Adrenal gland (tissue), 12 donors: ENCODE results near the gene GPR3. TPM values are rescaled to one million over a fixed set of nuclear protein-coding genes. Genes with fewer than 3 reads are reported as not detected.

Experiments used
- DNase-seq, 7 donors: peaks; one replicate each; pipeline ENCODE4 v3.0.0-alpha.2; 2019 to 2020
- H3K27ac ChIP-seq, 5 donors: fragments of 200-600 bp; sonication (generic) in 4 of 5; 1 replicate in 3 of 5; 2 replicates in 2 of 5; pipeline versions ENCODE4 v1.5.1 to v1.8.0; 2016 to 2020; ENCODE audit warnings: mild to moderate bottlenecking in 1 of 5
- H3K27me3 ChIP-seq: fragments of 200-600 bp; 2 replicates; pipeline ENCODE4 v1.8.0; 2021
- H3K36me3 ChIP-seq, 2 donors: fragments of 200-600 bp; replicated peaks in 1 of 2; 1 replicate in 1 of 2; 2 replicates in 1 of 2; pipeline versions ENCODE4 v1.5.1 to v1.8.0; 2018 to 2022
- H3K4me1 ChIP-seq, 2 donors: fragments of 200-600 bp; replicated peaks in 1 of 2; 1 replicate in 1 of 2; 2 replicates in 1 of 2; pipeline versions ENCODE4 v1.5.1 to v1.8.0; 2018 to 2021
- H3K4me3 ChIP-seq, 4 donors: fragments of 200-600 bp; sonication (generic) in 3 of 4; one replicate each; pipeline ENCODE4 v1.5.1; 2016 to 2018
- H3K9me3 ChIP-seq, 3 donors: fragments of 200-600 bp; sonication (generic) in 1 of 3; replicated peaks in 1 of 3; 1 replicate in 2 of 3; 2 replicates in 1 of 3; pipeline versions ENCODE4 v1.5.1 to v1.8.0; 2016 to 2021
- CTCF ChIP-seq, 6 experiments: fragments of 450-650 bp in 4 of 6; fragments of 200-600 bp in 2 of 6; sonication (generic) in 1 of 6; IDR thresholded peaks; 1 replicate in 5 of 6; 2 replicates in 1 of 6; pipeline versions ENCODE4 v1.5.1 to v1.8.0; 2016 to 2021; ENCODE audit warnings: antibody characterized with exemption in 6 of 6, mild to moderate bottlenecking in 2 of 6, moderate library complexity in 1 of 6
- POLR2A ChIP-seq, 2 donors: fragments of 450-650 bp; IDR thresholded peaks; one replicate each; pipeline ENCODE4 v1.6.1; 2017; ENCODE audit warnings: antibody characterized with exemption in 2 of 2, mild to moderate bottlenecking in 2 of 2, moderate library complexity in 1 of 2
- WGBS, 4 donors: extraction: QIAGEN DNeasy Blood & Tissue Kit in 2 of 4; methylation state at CpG; one replicate each; pipeline versions ENCODE4 v1.1.5 to v1.1.7; 2013 to 2017; 5-methylcytosine and 5-hydroxymethylcytosine counted together
- intact Hi-C, 2 donors: fragments of 100-400 bp; cut with DNase I; formaldehyde crosslinking; loops; one replicate each; pipeline versions ENCODE4 v1.14.1 to v1.15.0; 2022 to 2023
- polyA plus RNA-seq, 3 donors: library from polyadenylated mRNA; stranded (reverse); fragments of 200-250 nt in 2 of 3; fragments of 350-450 nt in 1 of 3; fragmentation: Illumina TruSeq in 1 of 3; extraction: RNeasy Lipid Tissue Mini Kit (QIAGEN cat#74804) in 1 of 3; gene quantifications; one replicate each; pipeline ENCODE4 v1.2.3, GENCODE V29; 2013 to 2014
- total RNA-seq, 9 donors: library from RNA; depleted of rRNA in 4 of 9; stranded (reverse); fragments of >200 nt in 4 of 9; fragments of 120-200 nt in 1 of 9; fragmentation: NEBNext Ultra II Directional in 1 of 9; extraction: Animal tissue kit (Norgen Biotek cat#: 25700) in 1 of 9; gene quantifications; one replicate each; pipeline versions ENCODE4 v1.1.0 to v1.2.4, GENCODE V29; 2013 to 2023
- donor health status: healthy with polysubstance abuse.
- donor health status: Bipolar disorder and iron deficiency.
- donor health status: DM: yes; HTN: yes; CAD: no.
- donor health status: DM: no; HTN: no; CAD: no.
- donor health status: DM: no; HTN: no; CAD: no.
- donor health status: DM: yes; HTN: yes; CAD: no.

The GPR3 gene
- total and polyA plus RNA-seq, 12 donors: 0.17 to 2.0 (median 0.64) TPM; not detected in 5

DNA sequence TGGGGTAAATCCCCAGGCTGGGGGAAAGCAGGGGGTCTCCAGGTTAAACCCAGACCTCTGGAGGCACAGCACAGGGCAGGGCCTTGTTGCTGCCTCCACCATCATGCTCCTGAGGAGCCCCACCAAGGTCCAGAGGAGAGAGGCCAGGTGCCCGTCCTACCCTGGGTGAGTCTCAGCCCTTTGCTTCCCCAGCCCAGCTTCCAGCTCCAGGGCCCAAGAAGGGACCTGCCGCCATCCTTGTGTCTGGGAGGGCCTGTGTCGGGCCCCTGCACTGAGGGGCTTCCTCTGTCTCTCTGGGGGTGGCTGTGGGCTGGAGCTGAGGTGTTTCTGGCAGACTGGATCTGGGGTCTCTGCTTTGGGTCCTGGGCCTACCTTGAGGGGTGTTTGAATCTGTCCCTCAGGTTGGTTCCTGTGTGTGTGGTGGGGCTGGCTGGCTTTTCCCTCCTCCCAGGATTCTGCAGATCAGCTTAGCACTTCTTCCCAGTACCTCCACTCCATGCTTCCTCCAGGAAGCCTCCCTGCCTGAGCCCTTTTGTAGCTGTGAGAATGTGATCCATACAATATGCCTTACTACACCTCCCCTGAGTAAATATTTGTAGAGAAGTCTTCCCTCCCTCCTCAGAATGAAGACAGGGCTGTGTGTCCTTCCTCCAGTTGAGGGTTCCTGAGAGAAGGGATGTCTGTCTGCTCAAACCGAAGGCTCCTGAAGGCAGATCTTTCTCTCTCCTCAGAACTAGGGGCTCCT, 6.2 kb downstream of the GPR3 start:
- no peak for DNase-seq
- WGBS, 4 donors: 31 to 79% (median 64%) methylated on average over 1 to 4 of the region's 4 CpGs
- Histone ChIP-seq H3K27ac (no peak overlapping the region), H3K9me3 (no peaks in the 10 kb centered on the region), H3K4me3 (no peak overlapping the region), H3K36me3 (no peaks in the 10 kb centered on the region), H3K27me3 (no peaks in the 10 kb centered on the region), H3K4me1 (peaks cover 15 to 24% of the 10 kb centered on the region in 2 donors)
- intact Hi-C loops: loop anchor here (5.0 to 10.0 kb wide), 2 partner anchors 204 to 266 kb away; partner anchors contain the start of gene AHDC1 (in 1 of the 2)
- no peak for TF ChIP-seq CTCF (IDR thresholded peaks at IDR 0.05)
- TF ChIP-seq POLR2A (IDR thresholded peaks at IDR 0.05): no peak

- Histone ChIP-seq H3K27me3 (no peaks in the 10 kb centered on the region), H3K4me3 (no peak overlapping the region), H3K27ac (no peak overlapping the region), H3K4me1 (peaks cover 15 to 33% of the 10 kb centered on the region in 2 donors), H3K9me3 (no peaks in the 10 kb centered on the region), H3K36me3 (no peaks in the 10 kb centered on the region)
- intact Hi-C loops: loop anchor here (5.0 to 10.0 kb wide), 3 partner anchors 155 to 265 kb away; partner anchors contain the start of gene AHDC1 (in 1 of the 2)
- DNase-seq: peak in 1 of 7 donors; percentile 35
- WGBS, 4 donors: 37 to 55% (median 44%) methylated on average over 6 to 19 of the region's 19 CpGs
- no peak for TF ChIP-seq CTCF (IDR thresholded peaks at IDR 0.05)
- TF ChIP-seq POLR2A (IDR thresholded peaks at IDR 0.05): no peak
Observed at GRCh38 chr1:27399251-27400025, 7.0 kb downstream of the GPR3 start.

DNA sequence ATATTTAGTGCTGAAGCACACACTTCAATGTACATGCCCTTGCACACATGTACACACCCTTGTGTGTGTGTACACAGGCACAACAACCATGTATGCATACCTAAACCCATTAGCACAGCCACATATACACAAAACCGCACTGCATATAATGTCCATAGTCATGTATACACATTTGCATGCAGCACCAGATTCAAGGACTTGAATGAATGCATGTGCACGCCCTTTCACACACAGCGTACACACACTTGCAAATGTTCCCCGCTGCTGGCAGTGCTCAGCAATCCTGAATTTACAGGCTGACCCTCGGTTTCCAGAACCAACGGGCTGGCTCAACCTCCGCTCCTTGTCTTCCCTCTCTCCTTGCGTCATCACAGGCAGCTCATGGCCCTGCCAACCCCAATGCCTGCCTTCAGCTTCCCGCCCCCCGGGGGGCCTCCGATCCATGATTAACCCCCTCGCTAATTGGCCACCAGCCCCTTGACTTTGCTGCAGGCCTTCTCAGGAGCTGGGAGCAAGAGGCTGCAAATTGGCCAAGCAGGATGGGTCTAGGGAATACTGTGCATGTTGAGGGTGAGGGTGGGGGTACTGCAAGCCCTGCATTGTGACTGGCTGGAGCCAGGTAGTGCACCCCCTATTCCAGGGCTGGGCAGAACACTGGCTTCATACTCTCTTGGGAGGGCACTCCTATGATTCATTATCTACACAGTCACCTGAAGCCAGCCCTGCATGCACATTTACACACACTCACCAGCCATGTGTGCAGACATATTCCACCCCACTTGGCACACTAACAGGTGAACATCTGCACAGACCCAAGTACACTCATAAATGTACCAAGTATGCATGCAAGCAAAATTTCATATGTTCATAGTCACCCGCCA, 7.9 kb downstream of the GPR3 start:
- Histone ChIP-seq H3K27me3 (no peaks in the 10 kb centered on the region), H3K4me1 (peaks cover 15 to 41% of the 10 kb centered on the region in 2 donors), H3K36me3 (no peaks in the 10 kb centered on the region), H3K4me3 (no peak overlapping the region), H3K27ac (no peak overlapping the region), H3K9me3 (no peaks in the 10 kb centered on the region)
- no peak for TF ChIP-seq POLR2A (IDR thresholded peaks at IDR 0.05)
- TF ChIP-seq CTCF (IDR thresholded peaks at IDR 0.05): no peak
- peak in 1 of 7 donors; percentile 54 for DNase-seq
- intact Hi-C loops: loop anchor here in 1 of 2 donors (10.0 kb wide), 1 partner anchor 154 kb away; no protein-coding TSS in a partner anchor
- WGBS, 4 donors: 31 to 45% (median 35%) methylated on average over 11 to 13 of the region's 13 CpGs
